IMR-90 (cell line): Measurements from ENCODE around the gene GLP2R. TPM values are rescaled to one million over a fixed set of nuclear protein-coding genes. Genes with fewer than 3 reads are reported as not detected.

Source experiments
- ATAC-seq: fragments of 200-7000 bp; cut with Tn5 transposase; 2 replicates; pipeline ENCODE4 v1.9.1; 2020; ENCODE audit warnings: low read depth, mild to moderate bottlenecking, moderate library complexity
- BruUV-seq: library from RNA; stranded (reverse); fragments of 400-500 nt; replicated peaks from 2 replicates; lab custom pipeline; 2021; lab: Mats Ljungman, UMichigan
- CTCF ChIA-PET: fragments of 300-600 bp; formaldehyde crosslinking; extraction: SDS; loops from one replicate; lab custom pipeline; 2021; ENCODE audit warnings: antibody characterized with exemption; lab: Yijun Ruan, JAX
- POLR2A ChIA-PET: fragments of 300-600 bp; sonication (Branson Sonifier 250); formaldehyde crosslinking; loops from one replicate; lab custom pipeline; 2022; ENCODE audit warnings: antibody characterized with exemption; ENCODE audit not compliant: unreplicated experiment; lab: Charles Lee
- DNase-seq: peaks from one replicate; pipeline ENCODE4 v3.0.0; 2013
- H2AFZ ChIP-seq: replicated peaks from 2 replicates; pipeline ENCODE3; 2013; ENCODE audit warnings: low read length, mild to moderate bottlenecking; ENCODE audit not compliant: poor library complexity
- H2AK5ac ChIP-seq: 2 replicates; pipeline ENCODE4 v1.6.1; 2013; ENCODE audit warnings: low read depth, low read length, inconsistent platforms
- H2AK9ac ChIP-seq: replicated peaks from 2 replicates; pipeline ENCODE3; 2013; ENCODE audit warnings: mild to moderate bottlenecking, low read depth, low read length, moderate library complexity; ENCODE audit not compliant: poor library complexity
- H2BK120ac ChIP-seq: 2 replicates; pipeline ENCODE4 v1.6.1; 2013; ENCODE audit warnings: low read depth, low read length, inconsistent platforms
- H2BK15ac ChIP-seq: 3 replicates; pipeline ENCODE4 v1.6.1; 2013; ENCODE audit warnings: low read depth, low read length, inconsistent platforms
- H2BK20ac ChIP-seq: 2 replicates; pipeline ENCODE4 v1.6.1; 2013; ENCODE audit warnings: low read depth, mild to moderate bottlenecking, inconsistent platforms, low read length, moderate library complexity
- H2BK5ac ChIP-seq: 2 replicates; pipeline ENCODE4 v1.6.1; 2013; ENCODE audit warnings: mild to moderate bottlenecking, low read depth, low read length, inconsistent platforms; ENCODE audit not compliant: poor library complexity, severe bottlenecking
- H3K14ac ChIP-seq: replicated peaks from 2 replicates; pipeline ENCODE4 v1.6.1; 2013; ENCODE audit warnings: low read depth, low read length, inconsistent platforms
- H3K18ac ChIP-seq: 2 replicates; pipeline ENCODE4 v1.6.1; 2013; ENCODE audit warnings: low read depth, low read length, control low read depth
- H3K23ac ChIP-seq: 2 replicates; pipeline ENCODE4 v1.6.1; 2013; ENCODE audit warnings: low read depth, low read length, inconsistent platforms
- H3K27ac ChIP-seq: 2 replicates; pipeline ENCODE4 v1.5.1; 2013; ENCODE audit warnings: mild to moderate bottlenecking, control low read depth, low read length; ENCODE audit not compliant: insufficient read depth
- H3K27me3 ChIP-seq: 2 replicates; pipeline ENCODE4 v1.6.1; 2013; ENCODE audit warnings: low read length; ENCODE audit not compliant: control insufficient read depth, insufficient read depth
- H3K36me3 ChIP-seq: 2 replicates; pipeline ENCODE4 v1.6.1; 2013; ENCODE audit warnings: low read length, mixed read lengths; ENCODE audit not compliant: control insufficient read depth, insufficient read depth
- H3K4ac ChIP-seq: 2 replicates; pipeline ENCODE4 v1.6.1; 2013; ENCODE audit warnings: low read depth, low read length, inconsistent platforms
- H3K4me1 ChIP-seq: 2 replicates; pipeline ENCODE4 v1.6.1; 2013; ENCODE audit warnings: low read length, mixed read lengths; ENCODE audit not compliant: control insufficient read depth, insufficient read depth
- H3K4me2 ChIP-seq: 2 replicates; pipeline ENCODE4 v1.6.1; 2013; ENCODE audit warnings: low read depth, mild to moderate bottlenecking, control low read depth, low read length, moderate library complexity
- H3K4me3 ChIP-seq: 2 replicates; pipeline ENCODE4 v1.5.1; 2013; ENCODE audit warnings: low read depth, mild to moderate bottlenecking, control low read depth, low read length, moderate library complexity; ENCODE audit not compliant: insufficient read depth
- H3K56ac ChIP-seq: 2 replicates; pipeline ENCODE4 v1.6.1; 2013; ENCODE audit warnings: low read length, inconsistent platforms; ENCODE audit not compliant: insufficient read depth; ENCODE audit errors: extremely low read depth
- H3K79me1 ChIP-seq, 2 experiments: 2 replicates each; pipeline ENCODE4 v1.6.1; 2013; ENCODE audit warnings: low read length in 2 of 2, inconsistent platforms in 1 of 2, low read depth in 1 of 2
- H3K9ac ChIP-seq: 2 replicates; pipeline ENCODE4 v1.6.1; 2013; ENCODE audit warnings: low read depth, low read length, control low read depth
- H3K9me1 ChIP-seq: 2 replicates; pipeline ENCODE4 v1.6.1; 2013; ENCODE audit warnings: low read length, inconsistent platforms; ENCODE audit not compliant: insufficient read depth
- H3K9me3 ChIP-seq: 2 replicates; pipeline ENCODE4 v1.6.1; 2013; ENCODE audit warnings: low read length; ENCODE audit not compliant: control insufficient read depth, insufficient read depth
- H4K20me1 ChIP-seq: 2 replicates; pipeline ENCODE4 v1.6.1; 2013; ENCODE audit warnings: low read length, inconsistent platforms; ENCODE audit not compliant: insufficient read depth
- H4K5ac ChIP-seq: 2 replicates; pipeline ENCODE4 v1.6.1; 2013; ENCODE audit warnings: mild to moderate bottlenecking, low read depth, low read length, control low read depth
- H4K8ac ChIP-seq, 2 experiments: 2 replicates each; pipeline ENCODE4 v1.6.1; 2013; ENCODE audit warnings: low read depth in 2 of 2, low read length in 2 of 2, control low read depth in 1 of 2, inconsistent platforms in 1 of 2
- H4K91ac ChIP-seq: 2 replicates; pipeline ENCODE4 v1.6.1; 2013; ENCODE audit warnings: low read depth, low read length, inconsistent platforms; ENCODE audit not compliant: insufficient read depth
- BHLHE40 ChIP-seq: fragments of 150-350 bp; IDR thresholded peaks from 2 replicates; pipeline ENCODE4 v1.6.1; 2016; ENCODE audit warnings: mild to moderate bottlenecking, low read depth, low read length
- CEBPB ChIP-seq: IDR thresholded peaks from 2 replicates; pipeline ENCODE4 v1.6.1; 2012; ENCODE audit warnings: low read depth, low read length, improper control_type of control experiment
- CHD1 ChIP-seq: IDR thresholded peaks from 2 replicates; pipeline ENCODE4 v1.6.1; 2012; ENCODE audit warnings: low read depth, low read length, improper control_type of control experiment
- CTCF ChIP-seq: conservative IDR thresholded peaks from 2 replicates; pipeline ENCODE4 v1.5.1; 2012; ENCODE audit warnings: mild to moderate bottlenecking, low read depth, low read length, improper control_type of control experiment
- ELK1 ChIP-seq: fragments of 150-350 bp; IDR thresholded peaks from 2 replicates; pipeline ENCODE4 v1.6.1; 2016; ENCODE audit warnings: low read depth, mild to moderate bottlenecking, low read length, moderate library complexity, borderline replicate concordance
- FOS ChIP-seq: fragments of 150-350 bp; IDR thresholded peaks from 2 replicates; pipeline ENCODE4 v1.6.1; 2016; ENCODE audit warnings: low read depth, low read length
- MAFK ChIP-seq: IDR thresholded peaks from 2 replicates; pipeline ENCODE4 v1.6.1; 2012; ENCODE audit warnings: low read depth, low read length, improper control_type of control experiment
- MAZ ChIP-seq: IDR thresholded peaks from 2 replicates; pipeline ENCODE4 v1.6.1; 2012; ENCODE audit warnings: low read depth, mild to moderate bottlenecking, low read length, improper control_type of control experiment, moderate library complexity, borderline replicate concordance
- MXI1 ChIP-seq: IDR thresholded peaks from 2 replicates; pipeline ENCODE4 v1.6.1; 2012; ENCODE audit warnings: low read depth, mild to moderate bottlenecking, low read length, moderate library complexity, borderline replicate concordance
- NFE2L2 ChIP-seq: fragments of 150-350 bp; IDR thresholded peaks from 2 replicates; pipeline ENCODE4 v1.6.1; 2016; ENCODE audit warnings: low read depth, mild to moderate bottlenecking, low read length
- POLR2A ChIP-seq: IDR thresholded peaks from 2 replicates; pipeline ENCODE4 v1.6.1; 2012; ENCODE audit warnings: mild to moderate bottlenecking, low read depth, low read length
- RAD21 ChIP-seq: IDR thresholded peaks from 2 replicates; pipeline ENCODE4 v1.6.1; 2012; ENCODE audit warnings: low read length, improper control_type of control experiment
- RCOR1 ChIP-seq: IDR thresholded peaks from 2 replicates; pipeline ENCODE4 v1.6.1; 2012; ENCODE audit warnings: mild to moderate bottlenecking, low read length, improper control_type of control experiment; ENCODE audit not compliant: insufficient replicate concordance
- RFX5 ChIP-seq: IDR thresholded peaks from 2 replicates; pipeline ENCODE4 v1.8.0; 2012; ENCODE audit warnings: low read depth, mild to moderate bottlenecking, low read length, moderate library complexity
- SMC3 ChIP-seq: fragments of 150-350 bp; IDR thresholded peaks from 2 replicates; pipeline ENCODE4 v1.6.1; 2016; ENCODE audit warnings: low read depth, mild to moderate bottlenecking, antibody characterized with exemption, low read length, moderate library complexity
- USF2 ChIP-seq: fragments of 150-350 bp; IDR thresholded peaks from 2 replicates; pipeline ENCODE4 v1.6.1; 2017; ENCODE audit warnings: mild to moderate bottlenecking, antibody characterized with exemption, low read length, low read depth
- WGBS, 2 experiments: methylation state at CpG; one replicate each; pipeline versions ENCODE4 v1.1.5 to v1.1.7; 2013; ENCODE audit warnings: missing lambda C conversion rate in 2 of 2; ENCODE audit not compliant: insufficient read length in 1 of 2; ENCODE audit errors: extremely low coverage in 2 of 2; 5-methylcytosine and 5-hydroxymethylcytosine counted together
- dilution Hi-C: fragments of 300-500 bp; cut with HindIII; formaldehyde crosslinking; loops from one replicate; pipeline ENCODE4 v1.14.3; 2018; ENCODE audit warnings: low sequenced_read_pairs; ENCODE audit not compliant: unreplicated experiment
- in situ Hi-C: fragments of 300-500 bp; cut with MboI; formaldehyde crosslinking; loops from 3 replicates; pipeline ENCODE4 v1.14.3; 2019; ENCODE audit warnings: low sequenced_read_pairs, inconsistent platforms, mixed read lengths
- intact Hi-C: fragments of 100-400 bp; cut with micrococcal nuclease; formaldehyde crosslinking; loops from 2 replicates; pipeline ENCODE4 v1.10.0; 2022
- polyA plus RNA-seq, 3 experiments: library from polyadenylated mRNA; depleted of rRNA; stranded (reverse); fragments of >200 nt; gene quantifications; 2 replicates each; pipeline ENCODE4 v1.2.3, GENCODE V29; 2012; ENCODE audit warnings: low replicate concordance in 1 of 3
- total RNA-seq: library from RNA; depleted of rRNA; stranded (reverse); fragments of >200 nt; gene quantifications from 2 replicates; pipeline ENCODE4 v1.2.3, GENCODE V29; 2012

GLP2R gene
- total and polyA plus RNA-seq, 2 of the 4 experiments (the other 2 are of a cell fraction), result 0.07 TPM; not detected in 1

- Histone ChIP-seq H3K4me3 (no peak overlapping the region), H4K5ac (no peak overlapping the region), H4K91ac (no peak overlapping the region), H3K4me1 (no peaks in the 10 kb centered on the region), H3K14ac (no peak overlapping the region), H3K23ac (no peak overlapping the region), H3K27ac (no peak overlapping the region), H3K9me3 (peaks cover 4% of the 10 kb centered on the region; the same call in 1 of the 2 replicates), H3K18ac (no peak overlapping the region), H2BK15ac (no peak overlapping the region), H3K4me2 (no peak overlapping the region), H3K27me3 (no peaks in the 10 kb centered on the region), H2AK5ac (no peak overlapping the region), H3K79me1 (no peaks in the 10 kb centered on the region), H2BK5ac (no peak overlapping the region), H2AFZ (no peak overlapping the region), H3K9me1 (no peaks in the 10 kb centered on the region), H3K36me3 (no peaks in the 10 kb centered on the region), H4K20me1 (no peaks in the 10 kb centered on the region), H4K8ac (no peak overlapping the region), H2BK20ac (no peak overlapping the region), H3K9ac (no peak overlapping the region), H3K56ac (no peak overlapping the region), H2AK9ac (no peak overlapping the region), H2BK120ac (no peak overlapping the region), H3K4ac (no peak overlapping the region)
- in situ Hi-C loops, result no loop called here
- intact Hi-C loops, result no loop called here
- TF ChIP-seq MAZ (no peak), FOS (no peak), MAFK (no peak), NFE2L2 (no peak), CEBPB (no peak), RFX5 (no peak), BHLHE40 (no peak), ELK1 (no peak), POLR2A (no peak), USF2 (no peak), RAD21 (no peak), CHD1 (no peak), RCOR1 (no peak), SMC3 (no peak), CTCF (no peak), MXI1 (no peak)
- ATAC-seq, result no peak
- DNase-seq, result no peak
- dilution Hi-C loops, result no loop called here
- no TSS peak for BruUV-seq
- 70% methylated on average over 2 of the region's 5 CpGs; no CpG with 5 or more reads in 1 of the 2 experiments for WGBS, 2 experiments
- CTCF ChIA-PET, result interaction anchor here (0.6 kb wide), 1 partner anchor 232 kb away, joined by 3 read pairs; no protein-coding TSS in a partner anchor
- POLR2A ChIA-PET, result no interaction called here
Measured at GRCh38 chr17:9811086-9811485, 14.6 kb upstream of the GLP2R start.
